ENCODE data around the gene RNF40.

The RNF40 gene

DNA sequence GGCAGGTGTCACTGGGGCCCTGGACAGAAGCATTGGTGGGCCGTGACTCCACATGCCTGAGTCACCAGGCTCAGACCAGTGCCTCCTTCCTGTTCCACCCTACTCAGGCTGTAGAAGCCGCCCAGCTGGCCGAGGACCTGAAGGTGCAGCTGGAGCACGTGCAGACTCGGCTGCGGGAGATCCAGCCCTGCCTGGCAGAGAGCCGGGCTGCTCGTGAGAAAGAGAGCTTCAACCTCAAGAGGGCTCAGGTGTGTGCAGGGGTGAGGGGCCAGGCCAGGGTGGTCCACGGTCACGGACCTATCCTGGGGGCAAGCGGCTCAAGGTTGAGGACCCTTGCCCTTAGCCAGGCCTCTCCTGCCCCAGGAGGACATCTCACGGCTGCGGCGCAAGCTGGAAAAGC is 9.6 kb downstream of the RNF40 start:
- H3K27ac ChIP-seq (ENCODE audit: low read depth in 2 of 2, low read length in 2 of 2), result no peak overlapping the region
- peaks cover 7 to 8% of the 10 kb centered on the region in 2 donors for H3K4me1 ChIP-seq (ENCODE audit: control insufficient read depth in 2 of 2, insufficient read depth in 2 of 2, low read length in 2 of 2)
- peaks cover 61 to 71% of the 10 kb centered on the region in 2 donors for H3K36me3 ChIP-seq (ENCODE audit: control insufficient read depth in 2 of 2, insufficient read depth in 2 of 2, low read length in 2 of 2)
- H3K9me3 ChIP-seq (ENCODE audit: control insufficient read depth in 2 of 2, low read length in 2 of 2), result no peaks in the 10 kb centered on the region
- H3K27me3 ChIP-seq (ENCODE audit: control insufficient read depth in 2 of 2, insufficient read depth in 2 of 2, low read length in 2 of 2), result no peaks in the 10 kb centered on the region
- no peak overlapping the region for H3K9ac ChIP-seq (ENCODE audit: low read depth in 1 of 2, low read length in 2 of 2)
- H3K4me3 ChIP-seq (ENCODE audit: low read length in 2 of 2), result no peak overlapping the region

DNA sequence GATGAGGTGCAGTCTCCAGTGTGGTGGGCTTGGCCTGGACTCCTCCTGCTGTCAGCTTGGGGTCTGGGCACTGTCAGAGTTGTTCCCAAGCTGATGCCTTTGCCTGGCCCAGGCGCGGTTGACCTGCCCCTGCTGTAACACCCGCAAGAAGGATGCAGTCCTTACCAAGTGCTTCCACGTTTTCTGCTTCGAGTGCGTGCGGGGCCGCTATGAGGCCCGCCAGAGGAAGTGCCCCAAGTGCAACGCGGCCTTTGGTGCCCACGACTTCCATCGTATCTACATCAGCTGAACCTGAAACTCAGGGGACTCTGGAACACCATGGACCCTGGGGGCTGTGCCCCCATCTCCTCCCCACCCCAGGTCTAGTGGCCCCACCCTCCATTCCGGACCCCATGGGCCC is 11.7 kb downstream of the RNF40 start:
- Histone ChIP-seq H3K9ac (ENCODE audit: low read depth in 1 of 2, low read length in 2 of 2) (no peak overlapping the region), H3K4me3 (ENCODE audit: low read length in 2 of 2) (no peak overlapping the region), H3K27me3 (ENCODE audit: control insufficient read depth in 2 of 2, insufficient read depth in 2 of 2, low read length in 2 of 2) (no peaks in the 10 kb centered on the region), H3K27ac (ENCODE audit: low read depth in 2 of 2, low read length in 2 of 2) (no peak overlapping the region), H3K9me3 (ENCODE audit: control insufficient read depth in 2 of 2, low read length in 2 of 2) (no peaks in the 10 kb centered on the region), H3K4me1 (ENCODE audit: control insufficient read depth in 2 of 2, insufficient read depth in 2 of 2, low read length in 2 of 2) (peaks cover 14 to 16% of the 10 kb centered on the region in 2 donors), H3K36me3 (ENCODE audit: control insufficient read depth in 2 of 2, insufficient read depth in 2 of 2, low read length in 2 of 2) (peaks cover 42 to 52% of the 10 kb centered on the region in 2 donors)

DNA sequence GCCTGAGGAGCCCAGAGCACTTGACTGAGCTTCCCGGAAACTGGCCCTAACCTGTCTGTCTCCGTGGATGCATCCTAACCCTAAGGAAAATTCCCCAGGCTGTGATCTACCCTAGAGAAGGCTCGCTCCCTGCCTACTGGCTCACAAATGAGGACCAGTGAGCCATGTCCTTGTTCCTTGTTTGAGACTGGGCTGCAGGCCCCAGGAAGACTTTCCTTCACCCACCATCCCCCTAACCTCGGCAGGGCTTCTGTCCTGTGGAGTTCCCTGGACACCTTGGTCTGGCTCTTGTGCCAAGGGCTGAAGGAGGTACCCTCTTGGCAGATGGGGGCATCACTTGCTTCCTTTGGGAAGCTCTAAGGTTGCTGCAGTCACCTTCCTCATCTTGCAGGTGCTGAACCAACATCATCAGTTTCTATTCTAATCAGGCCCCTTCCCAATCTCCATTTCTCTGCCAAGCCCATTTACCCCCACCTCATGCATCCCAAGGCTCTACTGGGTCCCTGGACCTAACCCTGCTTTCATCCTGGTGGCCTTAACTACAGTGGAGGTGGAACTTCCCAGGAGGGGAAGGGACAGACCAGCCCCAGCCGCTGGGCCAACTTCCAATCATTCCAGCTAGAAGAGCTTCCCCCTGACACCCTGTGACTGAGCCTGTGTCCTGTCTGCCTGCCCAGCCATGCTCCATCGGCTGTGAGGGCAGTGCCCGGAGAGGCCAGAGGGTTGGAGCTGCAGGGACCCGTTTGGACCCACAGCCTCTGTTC is 12.4 kb downstream of the RNF40 start:
- Histone ChIP-seq H3K36me3 (ENCODE audit: control insufficient read depth in 2 of 2, insufficient read depth in 2 of 2, low read length in 2 of 2) (peaks cover 35 to 44% of the 10 kb centered on the region in 2 donors), H3K4me3 (ENCODE audit: low read length in 2 of 2) (peak overlapping the region; percentile 86), H3K9me3 (ENCODE audit: control insufficient read depth in 2 of 2, low read length in 2 of 2) (no peaks in the 10 kb centered on the region), H3K27ac (ENCODE audit: low read depth in 2 of 2, low read length in 2 of 2) (peak overlapping the region; percentile 79 to 90), H3K27me3 (ENCODE audit: control insufficient read depth in 2 of 2, insufficient read depth in 2 of 2, low read length in 2 of 2) (no peaks in the 10 kb centered on the region), H3K9ac (ENCODE audit: low read depth in 1 of 2, low read length in 2 of 2) (peak overlapping the region; percentile 56 to 88), H3K4me1 (ENCODE audit: control insufficient read depth in 2 of 2, insufficient read depth in 2 of 2, low read length in 2 of 2) (peaks cover 14 to 16% of the 10 kb centered on the region in 2 donors)

DNA sequence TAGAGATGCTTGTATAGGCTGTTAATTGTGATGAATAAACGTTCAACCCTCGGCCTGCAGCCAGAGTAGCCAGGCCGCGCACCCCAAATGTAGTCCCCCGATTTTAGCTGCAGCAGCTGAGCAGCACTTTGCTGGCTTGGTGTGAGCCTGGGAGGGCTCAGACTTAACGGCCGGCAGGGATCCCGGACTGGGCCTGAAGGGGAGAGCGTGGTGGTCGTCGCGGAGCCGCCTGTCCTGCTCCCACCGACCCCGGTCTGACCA is 12.9 kb downstream of the RNF40 start:
- Histone ChIP-seq H3K9ac (ENCODE audit: low read depth in 1 of 2, low read length in 2 of 2) (peak overlapping the region; percentile 56 to 88), H3K4me3 (ENCODE audit: low read length in 2 of 2) (peak overlapping the region; percentile 86), H3K9me3 (ENCODE audit: control insufficient read depth in 2 of 2, low read length in 2 of 2) (no peaks in the 10 kb centered on the region), H3K27me3 (ENCODE audit: control insufficient read depth in 2 of 2, insufficient read depth in 2 of 2, low read length in 2 of 2) (no peaks in the 10 kb centered on the region), H3K36me3 (ENCODE audit: control insufficient read depth in 2 of 2, insufficient read depth in 2 of 2, low read length in 2 of 2) (peaks cover 33 to 41% of the 10 kb centered on the region in 2 donors), H3K4me1 (ENCODE audit: control insufficient read depth in 2 of 2, insufficient read depth in 2 of 2, low read length in 2 of 2) (peaks cover 14 to 16% of the 10 kb centered on the region in 2 donors), H3K27ac (ENCODE audit: low read depth in 2 of 2, low read length in 2 of 2) (peak overlapping the region; percentile 79 to 90)

DNA sequence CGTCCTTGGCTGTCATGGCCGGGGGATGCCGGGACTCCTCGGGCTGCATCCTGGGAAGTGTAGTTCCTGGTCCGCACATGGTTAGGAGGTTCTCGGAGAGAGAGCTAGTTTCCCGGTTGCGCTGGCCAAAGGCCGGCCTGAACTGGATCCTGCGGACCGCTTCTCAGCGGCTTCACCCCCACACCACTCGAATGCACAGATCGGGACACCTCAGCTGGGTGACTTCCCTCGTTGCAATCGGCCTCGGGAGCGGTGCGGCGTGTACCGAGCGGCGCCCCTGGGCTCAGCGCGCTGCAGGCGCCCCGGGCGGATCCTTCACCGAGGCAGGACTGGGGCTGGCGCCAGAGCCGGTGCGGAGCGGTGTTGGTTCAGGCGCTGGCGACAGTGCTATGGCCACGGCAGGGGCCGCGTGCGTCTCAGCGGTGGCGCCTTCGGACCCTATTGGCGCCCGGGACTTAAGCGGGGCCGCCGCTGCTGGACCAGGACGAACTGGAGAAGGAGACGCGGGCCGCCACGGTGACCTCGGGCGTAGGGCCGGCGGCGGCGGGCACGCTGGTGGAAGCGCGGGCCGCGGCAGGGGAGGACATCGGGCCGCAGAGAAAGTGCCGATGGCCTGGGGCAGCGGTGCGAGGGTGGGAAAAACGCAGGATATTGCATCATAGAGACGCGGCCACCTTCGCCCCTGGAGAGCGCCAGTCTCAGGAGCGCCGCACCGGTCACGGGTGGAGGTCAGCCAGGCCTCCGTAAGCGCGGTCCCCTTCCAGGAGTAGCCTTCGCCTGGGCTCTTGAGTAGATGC is 13.5 kb downstream of the RNF40 start:
- H3K4me1 ChIP-seq (ENCODE audit: control insufficient read depth in 2 of 2, insufficient read depth in 2 of 2, low read length in 2 of 2), result peaks cover 14 to 16% of the 10 kb centered on the region in 2 donors
- H3K9me3 ChIP-seq (ENCODE audit: control insufficient read depth in 2 of 2, low read length in 2 of 2), result no peaks in the 10 kb centered on the region
- peak overlapping the region; percentile 86 for H3K4me3 ChIP-seq (ENCODE audit: low read length in 2 of 2)
- peak overlapping the region; percentile 85 to 88 for H3K9ac ChIP-seq (ENCODE audit: low read depth in 1 of 2, low read length in 2 of 2)
- peak overlapping the region; percentile 79 to 90 for H3K27ac ChIP-seq (ENCODE audit: low read depth in 2 of 2, low read length in 2 of 2)
- no peaks in the 10 kb centered on the region for H3K27me3 ChIP-seq (ENCODE audit: control insufficient read depth in 2 of 2, insufficient read depth in 2 of 2, low read length in 2 of 2)
- H3K36me3 ChIP-seq (ENCODE audit: control insufficient read depth in 2 of 2, insufficient read depth in 2 of 2, low read length in 2 of 2), result peaks cover 33 to 36% of the 10 kb centered on the region in 2 donors

DNA sequence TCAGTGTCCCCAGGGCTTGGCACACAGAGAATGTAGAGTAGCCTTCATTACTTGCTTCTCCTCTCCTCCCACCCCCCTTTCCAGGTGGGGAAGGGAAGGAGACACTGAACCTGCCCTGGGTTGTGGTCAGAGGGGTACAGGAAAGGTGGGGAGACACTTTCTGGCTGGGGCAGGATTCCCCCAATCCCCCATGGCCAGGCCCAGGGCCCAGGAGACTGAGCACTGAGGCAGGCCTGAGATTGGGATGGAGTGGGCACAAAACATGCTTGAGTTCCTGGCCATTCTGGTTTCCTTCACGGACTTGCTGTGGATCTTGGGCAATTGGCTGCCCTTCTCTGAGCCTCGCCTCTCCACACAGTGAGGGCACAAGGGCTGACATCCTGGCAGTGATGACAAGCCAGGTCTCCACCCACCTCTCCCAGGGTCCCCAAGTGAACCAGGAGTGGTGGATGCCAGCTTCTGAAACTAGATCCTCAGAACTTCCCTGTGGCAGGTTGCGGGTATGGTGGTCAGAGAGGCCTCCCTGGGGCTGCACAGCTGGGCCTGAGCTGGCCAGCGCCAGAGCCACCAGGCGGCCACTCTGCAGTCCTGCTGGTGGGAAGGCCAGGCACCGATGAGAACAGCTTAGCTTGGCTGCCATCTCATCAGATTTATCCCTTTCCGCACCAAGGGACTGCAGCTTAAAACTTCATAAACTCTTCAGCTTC is 15.6 kb downstream of the RNF40 start:
- Histone ChIP-seq H3K9ac (ENCODE audit: low read depth in 1 of 2, low read length in 2 of 2) (no peak overlapping the region), H3K27ac (ENCODE audit: low read depth in 2 of 2, low read length in 2 of 2) (no peak overlapping the region), H3K4me1 (ENCODE audit: control insufficient read depth in 2 of 2, insufficient read depth in 2 of 2, low read length in 2 of 2) (peaks cover 14 to 16% of the 10 kb centered on the region in 2 donors), H3K27me3 (ENCODE audit: control insufficient read depth in 2 of 2, insufficient read depth in 2 of 2, low read length in 2 of 2) (no peaks in the 10 kb centered on the region), H3K9me3 (ENCODE audit: control insufficient read depth in 2 of 2, low read length in 2 of 2) (no peaks in the 10 kb centered on the region), H3K4me3 (ENCODE audit: low read length in 2 of 2) (peak overlapping the region in 1 of 2 donors; percentile 1), H3K36me3 (ENCODE audit: control insufficient read depth in 2 of 2, insufficient read depth in 2 of 2, low read length in 2 of 2) (peaks cover 25 to 26% of the 10 kb centered on the region in 2 donors)

DNA sequence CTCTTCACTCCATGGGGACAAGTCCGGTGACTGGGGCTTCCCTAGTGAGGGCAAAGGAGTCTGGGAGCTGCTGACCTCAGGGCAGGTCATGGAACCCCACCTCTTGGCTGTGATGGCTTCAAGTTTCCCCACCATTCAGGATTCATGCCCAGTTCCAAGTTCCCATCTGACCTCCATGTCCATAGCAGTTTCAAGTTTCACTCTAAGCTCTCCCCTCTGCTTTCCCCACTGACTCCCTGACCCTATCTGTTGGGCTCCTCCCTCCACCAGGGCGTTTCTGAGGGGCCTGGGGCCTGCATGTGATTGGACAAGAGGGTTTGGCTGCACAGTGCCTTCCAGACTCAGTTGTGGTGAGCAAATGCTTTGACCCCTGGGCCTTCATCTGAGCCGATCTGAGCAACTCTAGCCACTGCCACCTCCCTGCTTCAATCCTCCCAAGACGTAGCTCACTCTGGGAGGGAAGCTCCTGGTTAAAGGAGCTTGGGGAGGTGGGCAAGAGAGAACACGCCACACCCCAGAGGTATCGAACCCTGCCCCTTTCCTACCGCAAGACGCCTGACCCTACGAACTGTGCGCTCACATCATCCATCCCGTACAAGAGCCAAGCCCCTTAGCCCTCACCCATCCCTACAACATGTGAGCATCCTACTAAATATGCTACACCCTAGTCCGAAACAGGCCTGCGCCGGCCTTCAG is 16.6 kb downstream of the RNF40 start:
- Histone ChIP-seq H3K9ac (ENCODE audit: low read depth in 1 of 2, low read length in 2 of 2) (no peak overlapping the region), H3K27me3 (ENCODE audit: control insufficient read depth in 2 of 2, insufficient read depth in 2 of 2, low read length in 2 of 2) (no peaks in the 10 kb centered on the region), H3K36me3 (ENCODE audit: control insufficient read depth in 2 of 2, insufficient read depth in 2 of 2, low read length in 2 of 2) (peaks cover 23 to 26% of the 10 kb centered on the region in 2 donors), H3K27ac (ENCODE audit: low read depth in 2 of 2, low read length in 2 of 2) (no peak overlapping the region), H3K4me3 (ENCODE audit: low read length in 2 of 2) (no peak overlapping the region), H3K9me3 (ENCODE audit: control insufficient read depth in 2 of 2, low read length in 2 of 2) (no peaks in the 10 kb centered on the region), H3K4me1 (ENCODE audit: control insufficient read depth in 2 of 2, insufficient read depth in 2 of 2, low read length in 2 of 2) (peaks cover 14 to 16% of the 10 kb centered on the region in 2 donors)

DNA sequence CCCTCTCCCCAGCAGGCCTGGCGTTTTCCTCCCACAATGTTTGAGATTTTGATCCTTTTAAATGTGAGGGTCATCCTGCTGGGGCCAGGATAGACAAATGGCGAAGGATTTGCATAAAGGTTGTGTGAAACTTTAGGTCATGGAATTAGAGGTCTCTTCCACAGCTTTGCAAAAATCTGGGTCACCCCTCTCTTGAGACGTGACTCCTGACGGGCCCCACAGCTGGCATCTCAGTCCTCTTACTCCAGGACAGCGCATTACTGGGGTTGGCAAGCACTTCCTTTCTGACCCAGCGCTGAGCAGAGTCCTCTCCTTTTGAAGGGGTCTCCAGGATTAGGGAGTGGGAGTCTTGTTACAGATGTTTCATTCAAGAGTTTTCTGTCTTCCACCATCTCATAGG is 17.5 kb downstream of the RNF40 start:
- Histone ChIP-seq H3K4me3 (ENCODE audit: low read length in 2 of 2) (no peak overlapping the region), H3K27ac (ENCODE audit: low read depth in 2 of 2, low read length in 2 of 2) (no peak overlapping the region), H3K27me3 (ENCODE audit: control insufficient read depth in 2 of 2, insufficient read depth in 2 of 2, low read length in 2 of 2) (no peaks in the 10 kb centered on the region), H3K4me1 (ENCODE audit: control insufficient read depth in 2 of 2, insufficient read depth in 2 of 2, low read length in 2 of 2) (peaks cover 14 to 16% of the 10 kb centered on the region in 2 donors), H3K9me3 (ENCODE audit: control insufficient read depth in 2 of 2, low read length in 2 of 2) (no peaks in the 10 kb centered on the region), H3K36me3 (ENCODE audit: control insufficient read depth in 2 of 2, insufficient read depth in 2 of 2, low read length in 2 of 2) (peaks cover 16 to 22% of the 10 kb centered on the region in 2 donors), H3K9ac (ENCODE audit: low read depth in 1 of 2, low read length in 2 of 2) (no peak overlapping the region)

DNA sequence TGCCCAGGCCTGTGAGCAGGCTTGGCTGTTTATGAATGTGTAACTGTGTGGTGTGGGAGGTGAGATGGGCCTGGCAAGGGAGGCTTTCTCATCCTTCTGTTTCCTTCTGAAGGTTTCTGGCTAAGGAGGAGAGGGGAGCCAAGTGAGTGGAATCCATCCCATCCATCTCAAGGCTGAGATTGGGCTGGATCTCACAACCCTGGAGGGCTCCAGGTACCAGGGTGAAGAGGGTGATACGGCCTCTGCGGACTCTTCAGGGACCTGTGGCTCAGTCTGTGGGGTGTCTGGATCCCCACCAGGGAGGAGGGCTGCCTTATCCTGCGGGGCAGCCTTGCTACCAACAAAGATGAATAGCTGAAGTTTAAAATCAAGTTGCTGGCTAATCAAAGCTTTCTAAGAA is 17.9 kb downstream of the RNF40 start:
- H3K36me3 ChIP-seq (ENCODE audit: control insufficient read depth in 2 of 2, insufficient read depth in 2 of 2, low read length in 2 of 2), result peaks cover 14 to 22% of the 10 kb centered on the region in 2 donors
- no peaks in the 10 kb centered on the region for H3K9me3 ChIP-seq (ENCODE audit: control insufficient read depth in 2 of 2, low read length in 2 of 2)
- H3K27ac ChIP-seq (ENCODE audit: low read depth in 2 of 2, low read length in 2 of 2), result no peak overlapping the region
- H3K27me3 ChIP-seq (ENCODE audit: control insufficient read depth in 2 of 2, insufficient read depth in 2 of 2, low read length in 2 of 2), result no peaks in the 10 kb centered on the region
- no peak overlapping the region for H3K4me3 ChIP-seq (ENCODE audit: low read length in 2 of 2)
- peaks cover 11 to 13% of the 10 kb centered on the region in 2 donors for H3K4me1 ChIP-seq (ENCODE audit: control insufficient read depth in 2 of 2, insufficient read depth in 2 of 2, low read length in 2 of 2)
- no peak overlapping the region for H3K9ac ChIP-seq (ENCODE audit: low read depth in 1 of 2, low read length in 2 of 2)
